Omental fat pad (tissue), 4 donors: ENCODE measurements around the gene HOXB3. TPM values are rescaled to one million over a fixed set of nuclear protein-coding genes. Genes with fewer than 3 reads are reported as not detected.

Source experiments
- ATAC-seq: fragments of 150-250 bp; one replicate; pipeline ENCODE4 v1.9.1; 2016; ENCODE audit warnings: mild to moderate bottlenecking, moderate library complexity; ENCODE audit not compliant: low FRiP score
- DNase-seq: peaks from one replicate; pipeline ENCODE4 v3.0.0-alpha.2; 2019; ENCODE audit warnings: low spot score
- CTCF ChIP-seq, 3 donors: fragments of 450-650 bp; IDR thresholded peaks; one replicate each; pipeline ENCODE4 v1.5.1; 2016 to 2017; ENCODE audit warnings: antibody characterized with exemption in 3 of 3, mild to moderate bottlenecking in 3 of 3, moderate library complexity in 2 of 3
- total RNA-seq, 4 donors: library from RNA; depleted of rRNA; stranded (reverse); fragments of >200 nt; gene quantifications; one replicate each; pipeline ENCODE4 v1.1.0, GENCODE V29; 2016

Gene HOXB3
- total RNA-seq, 4 donors from 2014 or later, result 4.8 to 30.3 (median 10.6) TPM

GRCh38 chr17:48565022-48565554, 25.0 kb downstream of the HOXB3 start:
- DNase-seq, result no peak
- TF ChIP-seq CTCF (IDR thresholded peaks at IDR 0.05), result no peak
- no peak for ATAC-seq

GRCh38 chr17:48564188-48565021, 25.6 kb downstream of the HOXB3 start:
- ATAC-seq, result peak; percentile 24
- no peak for TF ChIP-seq CTCF (IDR thresholded peaks at IDR 0.05)
- DNase-seq, result no peak

GRCh38 chr17:48563867-48564187, 26.2 kb downstream of the HOXB3 start:
- no peak for TF ChIP-seq CTCF (IDR thresholded peaks at IDR 0.05)
- no peak for DNase-seq
- ATAC-seq, result no peak

- no peak for DNase-seq
- ATAC-seq, result no peak
- no peak for TF ChIP-seq CTCF (IDR thresholded peaks at IDR 0.05)
Measured at GRCh38 chr17:48563385-48563838, 26.6 kb downstream of the HOXB3 start.

GRCh38 chr17:48562934-48563333, 27.1 kb downstream of the HOXB3 start:
- TF ChIP-seq CTCF (IDR thresholded peaks at IDR 0.05), result no peak
- no peak for ATAC-seq
- DNase-seq, result no peak

GRCh38 chr17:48561884-48562810, 27.9 kb downstream of the HOXB3 start:
- ATAC-seq (no peak), DNase-seq (no peak)
- TF ChIP-seq CTCF (IDR thresholded peaks at IDR 0.05), result no peak
